Lower leg skin (tissue), 3 donors: ENCODE measurements around the gene DNAJC25.

Experiments
- CTCF ChIP-seq, 3 donors: fragments of 450-650 bp; IDR thresholded peaks; one replicate each; pipeline ENCODE4 v1.5.1; 2016; ENCODE audit warnings: antibody characterized with exemption in 3 of 3, mild to moderate bottlenecking in 3 of 3, moderate library complexity in 2 of 3
- POLR2A ChIP-seq, 2 donors: fragments of 450-650 bp; IDR thresholded peaks; one replicate each; pipeline ENCODE4 v1.6.1; 2016 to 2017; ENCODE audit warnings: antibody characterized with exemption in 2 of 2, mild to moderate bottlenecking in 1 of 2, moderate library complexity in 1 of 2

- TF ChIP-seq CTCF (IDR thresholded peaks at IDR 0.05) (no peak), POLR2A (IDR thresholded peaks at IDR 0.05) (no peak)
Measured at GRCh38 chr9:111661150-111661801, 30.1 kb downstream of the DNAJC25 start, which contains the start of gene GNG10.
